Measurements from ENCODE around the gene ACKR4.
"Not testable (repeated sequence)": the region's sequence is repeated elsewhere in the genome, so short reads cannot be mapped to it uniquely, and the experiment has no call there.

The ACKR4 gene

GRCh38 chr3:132615301-132615700 is 18.2 kb downstream of the ACKR4 start:
- not testable (repeated sequence) for H3K4me1 ChIP-seq (ENCODE audit: control insufficient read depth, insufficient read depth, low read length); H3K9me3 ChIP-seq (ENCODE audit: control insufficient read depth, low read length); H3K4me3 ChIP-seq (ENCODE audit: insufficient read depth, low read depth, low read length); H3K27ac ChIP-seq (ENCODE audit: insufficient read depth, low read depth, low read length, poor library complexity, severe bottlenecking); H3K27me3 ChIP-seq (ENCODE audit: control insufficient read depth, insufficient read depth, low read length, poor library complexity, severe bottlenecking); H3K36me3 ChIP-seq (ENCODE audit: control insufficient read depth, insufficient read depth, low read length)
- 97 to 98% methylated on average over 3 of the region's 3 CpGs for WGBS, 2 experiments

GRCh38 chr3:132615881-132616280 is 18.8 kb downstream of the ACKR4 start:
- Histone ChIP-seq H3K4me3 (ENCODE audit: insufficient read depth, low read depth, low read length) (no peak overlapping the region), H3K36me3 (ENCODE audit: control insufficient read depth, insufficient read depth, low read length) (peaks cover 3% of the 10 kb centered on the region)
- 91 to 93% methylated on average over 3 of the region's 3 CpGs for WGBS, 2 experiments

GRCh38 chr3:132616780-132617179 is 19.7 kb downstream of the ACKR4 start:
- H3K36me3 ChIP-seq (ENCODE audit: control insufficient read depth, insufficient read depth, low read length), result peaks cover 3% of the 10 kb centered on the region
- H3K27ac ChIP-seq (ENCODE audit: insufficient read depth, low read depth, low read length, poor library complexity, severe bottlenecking), result no peak overlapping the region
- no peak overlapping the region for H3K4me3 ChIP-seq (ENCODE audit: insufficient read depth, low read depth, low read length)
- WGBS, 2 experiments, result 95 to 97% methylated on average over 1 of the region's 1 CpG
- no peaks in the 10 kb centered on the region for H3K9me3 ChIP-seq (ENCODE audit: control insufficient read depth, low read length)
- no peaks in the 10 kb centered on the region for H3K27me3 ChIP-seq (ENCODE audit: control insufficient read depth, insufficient read depth, low read length, poor library complexity, severe bottlenecking)
- no peaks in the 10 kb centered on the region for H3K4me1 ChIP-seq (ENCODE audit: control insufficient read depth, insufficient read depth, low read length)

More at GRCh38 chr3:132615881-132616280, 18.8 kb downstream of the ACKR4 start:
- no peak overlapping the region for H3K27ac ChIP-seq (ENCODE audit: insufficient read depth, low read depth, low read length, poor library complexity, severe bottlenecking)
- H3K9me3 ChIP-seq (ENCODE audit: control insufficient read depth, low read length), result no peaks in the 10 kb centered on the region
- H3K27me3 ChIP-seq (ENCODE audit: control insufficient read depth, insufficient read depth, low read length, poor library complexity, severe bottlenecking), result no peaks in the 10 kb centered on the region
- no peaks in the 10 kb centered on the region for H3K4me1 ChIP-seq (ENCODE audit: control insufficient read depth, insufficient read depth, low read length)

- Histone ChIP-seq H3K36me3 (ENCODE audit: control insufficient read depth, insufficient read depth, low read length) (peaks cover 4% of the 10 kb centered on the region), H3K27me3 (ENCODE audit: control insufficient read depth, insufficient read depth, low read length, poor library complexity, severe bottlenecking) (no peaks in the 10 kb centered on the region), H3K4me1 (ENCODE audit: control insufficient read depth, insufficient read depth, low read length) (no peaks in the 10 kb centered on the region), H3K4me3 (ENCODE audit: insufficient read depth, low read depth, low read length) (no peak overlapping the region), H3K27ac (ENCODE audit: insufficient read depth, low read depth, low read length, poor library complexity, severe bottlenecking) (no peak overlapping the region), H3K9me3 (ENCODE audit: control insufficient read depth, low read length) (no peaks in the 10 kb centered on the region)
- WGBS, 2 experiments, result no CpG with 5 or more reads among the region's 1 CpG
These were observed 25.1 kb downstream of the ACKR4 start for GRCh38 chr3:132622148-132622547.

- no peaks in the 10 kb centered on the region for H3K27me3 ChIP-seq (ENCODE audit: control insufficient read depth, insufficient read depth, low read length, poor library complexity, severe bottlenecking)
- H3K27ac ChIP-seq (ENCODE audit: insufficient read depth, low read depth, low read length, poor library complexity, severe bottlenecking), result no peak overlapping the region
- peaks cover 4% of the 10 kb centered on the region for H3K36me3 ChIP-seq (ENCODE audit: control insufficient read depth, insufficient read depth, low read length)
- H3K4me3 ChIP-seq (ENCODE audit: insufficient read depth, low read depth, low read length), result no peak overlapping the region
- H3K4me1 ChIP-seq (ENCODE audit: control insufficient read depth, insufficient read depth, low read length), result no peaks in the 10 kb centered on the region
- no peaks in the 10 kb centered on the region for H3K9me3 ChIP-seq (ENCODE audit: control insufficient read depth, low read length)
- WGBS, 2 experiments, result 85 to 100% methylated on average over 1 of the region's 1 CpG
These were observed 25.7 kb downstream of the ACKR4 start for GRCh38 chr3:132622761-132623160.

GRCh38 chr3:132623646-132624045 is 26.6 kb downstream of the ACKR4 start:
- no peak overlapping the region for H3K27ac ChIP-seq (ENCODE audit: insufficient read depth, low read depth, low read length, poor library complexity, severe bottlenecking)
- WGBS, 2 experiments, result no CpG with 5 or more reads among the region's 1 CpG
- H3K4me3 ChIP-seq (ENCODE audit: insufficient read depth, low read depth, low read length), result no peak overlapping the region
- H3K36me3 ChIP-seq (ENCODE audit: control insufficient read depth, insufficient read depth, low read length), result peaks cover 4% of the 10 kb centered on the region
- no peaks in the 10 kb centered on the region for H3K9me3 ChIP-seq (ENCODE audit: control insufficient read depth, low read length)
- no peaks in the 10 kb centered on the region for H3K4me1 ChIP-seq (ENCODE audit: control insufficient read depth, insufficient read depth, low read length)
- no peaks in the 10 kb centered on the region for H3K27me3 ChIP-seq (ENCODE audit: control insufficient read depth, insufficient read depth, low read length, poor library complexity, severe bottlenecking)

GRCh38 chr3:132624790-132625189 is 27.7 kb downstream of the ACKR4 start:
- no peaks in the 10 kb centered on the region for H3K27me3 ChIP-seq (ENCODE audit: control insufficient read depth, insufficient read depth, low read length, poor library complexity, severe bottlenecking)
- H3K9me3 ChIP-seq (ENCODE audit: control insufficient read depth, low read length), result no peaks in the 10 kb centered on the region
- H3K36me3 ChIP-seq (ENCODE audit: control insufficient read depth, insufficient read depth, low read length), result peaks cover 4% of the 10 kb centered on the region
- WGBS, 2 experiments, result 92% methylated on average over 7 of the region's 7 CpGs
- H3K4me1 ChIP-seq (ENCODE audit: control insufficient read depth, insufficient read depth, low read length), result no peaks in the 10 kb centered on the region
- H3K27ac ChIP-seq (ENCODE audit: insufficient read depth, low read depth, low read length, poor library complexity, severe bottlenecking), result no peak overlapping the region
- no peak overlapping the region for H3K4me3 ChIP-seq (ENCODE audit: insufficient read depth, low read depth, low read length)

- Histone ChIP-seq H3K27ac (ENCODE audit: insufficient read depth, low read depth, low read length, poor library complexity, severe bottlenecking) (no peak overlapping the region), H3K4me1 (ENCODE audit: control insufficient read depth, insufficient read depth, low read length) (no peaks in the 10 kb centered on the region), H3K4me3 (ENCODE audit: insufficient read depth, low read depth, low read length) (no peak overlapping the region), H3K9me3 (ENCODE audit: control insufficient read depth, low read length) (no peaks in the 10 kb centered on the region), H3K27me3 (ENCODE audit: control insufficient read depth, insufficient read depth, low read length, poor library complexity, severe bottlenecking) (no peaks in the 10 kb centered on the region), H3K36me3 (ENCODE audit: control insufficient read depth, insufficient read depth, low read length) (peaks cover 4% of the 10 kb centered on the region)
- 92 to 93% methylated on average over 1 of the region's 1 CpG for WGBS, 2 experiments
These were observed 28.5 kb downstream of the ACKR4 start for GRCh38 chr3:132625613-132626012.

GRCh38 chr3:132626955-132627354 is 29.9 kb downstream of the ACKR4 start:
- Histone ChIP-seq H3K36me3 (ENCODE audit: control insufficient read depth, insufficient read depth, low read length) (peaks cover 4% of the 10 kb centered on the region), H3K4me1 (ENCODE audit: control insufficient read depth, insufficient read depth, low read length) (no peaks in the 10 kb centered on the region), H3K27me3 (ENCODE audit: control insufficient read depth, insufficient read depth, low read length, poor library complexity, severe bottlenecking) (no peaks in the 10 kb centered on the region), H3K27ac (ENCODE audit: insufficient read depth, low read depth, low read length, poor library complexity, severe bottlenecking) (no peak overlapping the region), H3K4me3 (ENCODE audit: insufficient read depth, low read depth, low read length) (no peak overlapping the region), H3K9me3 (ENCODE audit: control insufficient read depth, low read length) (no peaks in the 10 kb centered on the region)
- WGBS, 2 experiments, result 89 to 96% methylated on average over 6 of the region's 6 CpGs

- 95 to 97% methylated on average over 2 of the region's 2 CpGs for WGBS, 2 experiments
- Histone ChIP-seq H3K27me3 (ENCODE audit: control insufficient read depth, insufficient read depth, low read length, poor library complexity, severe bottlenecking) (no peaks in the 10 kb centered on the region), H3K4me3 (ENCODE audit: insufficient read depth, low read depth, low read length) (no peak overlapping the region), H3K4me1 (ENCODE audit: control insufficient read depth, insufficient read depth, low read length) (no peaks in the 10 kb centered on the region), H3K27ac (ENCODE audit: insufficient read depth, low read depth, low read length, poor library complexity, severe bottlenecking) (no peak overlapping the region), H3K9me3 (ENCODE audit: control insufficient read depth, low read length) (no peaks in the 10 kb centered on the region), H3K36me3 (ENCODE audit: control insufficient read depth, insufficient read depth, low read length) (peaks cover 4% of the 10 kb centered on the region)
These were observed 31.1 kb downstream of the ACKR4 start for GRCh38 chr3:132628157-132628556.

GRCh38 chr3:132629928-132630327 is 32.9 kb downstream of the ACKR4 start:
- Histone ChIP-seq H3K27me3 (ENCODE audit: control insufficient read depth, insufficient read depth, low read length, poor library complexity, severe bottlenecking) (no peaks in the 10 kb centered on the region), H3K27ac (ENCODE audit: insufficient read depth, low read depth, low read length, poor library complexity, severe bottlenecking) (no peak overlapping the region), H3K4me1 (ENCODE audit: control insufficient read depth, insufficient read depth, low read length) (no peaks in the 10 kb centered on the region), H3K4me3 (ENCODE audit: insufficient read depth, low read depth, low read length) (no peak overlapping the region), H3K36me3 (ENCODE audit: control insufficient read depth, insufficient read depth, low read length) (peaks cover 4% of the 10 kb centered on the region), H3K9me3 (ENCODE audit: control insufficient read depth, low read length) (no peaks in the 10 kb centered on the region)
- WGBS, 2 experiments, result 67% methylated on average over 1 of the region's 1 CpG; no CpG with 5 or more reads in 1 of the 2 experiments

Data from ectodermal cell (in vitro differentiated cells).